Gastrocnemius medialis (tissue), 4 donors: ENCODE results near the gene TMC3.

Source experiments
- POLR2A ChIP-seq, 2 donors: fragments of 450-650 bp; IDR thresholded peaks; one replicate each; pipeline ENCODE4 v1.6.1; 2017; ENCODE audit warnings: antibody characterized with exemption in 2 of 2, mild to moderate bottlenecking in 2 of 2, moderate library complexity in 2 of 2
- TF ChIP-seq, protein P1 (sequence below), 5 experiments: fragments of 450-650 bp in 3 of 5; fragments of 200-600 bp in 2 of 5; sonication (generic) in 2 of 5; IDR thresholded peaks in 4 of 5; conservative IDR thresholded peaks in 1 of 5; 1 replicate in 4 of 5; 2 replicates in 1 of 5; pipeline ENCODE4 v1.5.1; 2016 to 2019; ENCODE audit warnings: antibody characterized with exemption in 5 of 5, mild to moderate bottlenecking in 3 of 5, moderate library complexity in 3 of 5

DNA sequence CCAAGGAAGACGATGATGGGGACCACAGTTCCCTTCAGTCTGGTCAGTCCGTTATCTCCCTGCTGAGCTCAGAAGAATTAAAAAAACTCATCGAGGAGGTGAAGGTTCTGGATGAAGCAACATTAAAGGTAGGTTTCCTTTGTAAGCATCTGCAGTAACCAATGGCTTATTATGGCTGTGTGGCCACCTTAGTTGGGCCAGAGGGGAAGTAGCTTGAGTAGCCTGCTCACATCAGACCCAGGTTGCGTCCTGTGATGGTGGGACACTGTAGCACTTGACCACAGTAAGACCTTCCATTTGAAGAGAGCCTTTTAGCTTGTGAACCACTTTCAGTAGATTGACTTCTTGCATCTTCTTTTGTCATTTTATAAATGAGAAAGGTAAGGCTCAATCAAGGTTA is 72.6 kb downstream of the TMC3 start:
- TF ChIP-seq, protein P1, sequence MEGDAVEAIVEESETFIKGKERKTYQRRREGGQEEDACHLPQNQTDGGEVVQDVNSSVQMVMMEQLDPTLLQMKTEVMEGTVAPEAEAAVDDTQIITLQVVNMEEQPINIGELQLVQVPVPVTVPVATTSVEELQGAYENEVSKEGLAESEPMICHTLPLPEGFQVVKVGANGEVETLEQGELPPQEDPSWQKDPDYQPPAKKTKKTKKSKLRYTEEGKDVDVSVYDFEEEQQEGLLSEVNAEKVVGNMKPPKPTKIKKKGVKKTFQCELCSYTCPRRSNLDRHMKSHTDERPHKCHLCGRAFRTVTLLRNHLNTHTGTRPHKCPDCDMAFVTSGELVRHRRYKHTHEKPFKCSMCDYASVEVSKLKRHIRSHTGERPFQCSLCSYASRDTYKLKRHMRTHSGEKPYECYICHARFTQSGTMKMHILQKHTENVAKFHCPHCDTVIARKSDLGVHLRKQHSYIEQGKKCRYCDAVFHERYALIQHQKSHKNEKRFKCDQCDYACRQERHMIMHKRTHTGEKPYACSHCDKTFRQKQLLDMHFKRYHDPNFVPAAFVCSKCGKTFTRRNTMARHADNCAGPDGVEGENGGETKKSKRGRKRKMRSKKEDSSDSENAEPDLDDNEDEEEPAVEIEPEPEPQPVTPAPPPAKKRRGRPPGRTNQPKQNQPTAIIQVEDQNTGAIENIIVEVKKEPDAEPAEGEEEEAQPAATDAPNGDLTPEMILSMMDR (IDR thresholded peaks at IDR 0.05 in 4 of 5, conservative IDR thresholded peaks at IDR 0.05 in 1 of 5): no peak
- TF ChIP-seq POLR2A (IDR thresholded peaks at IDR 0.05): no peak
